ACHN (cell line): ENCODE data around the gene RPLP1.

Experiments used
- DNase-seq: peaks from one replicate; pipeline ENCODE4 v3.0.0-alpha.2; 2015
- in situ Hi-C: cut with HindIII; loops from 2 replicates; pipeline ENCODE4 v1.10.0; 2017; ENCODE audit warnings: low sequenced_read_pairs, low pct_ligation_motif_present, low pct_unique_long_range_greater_than_20kb

RPLP1 gene

DNA sequence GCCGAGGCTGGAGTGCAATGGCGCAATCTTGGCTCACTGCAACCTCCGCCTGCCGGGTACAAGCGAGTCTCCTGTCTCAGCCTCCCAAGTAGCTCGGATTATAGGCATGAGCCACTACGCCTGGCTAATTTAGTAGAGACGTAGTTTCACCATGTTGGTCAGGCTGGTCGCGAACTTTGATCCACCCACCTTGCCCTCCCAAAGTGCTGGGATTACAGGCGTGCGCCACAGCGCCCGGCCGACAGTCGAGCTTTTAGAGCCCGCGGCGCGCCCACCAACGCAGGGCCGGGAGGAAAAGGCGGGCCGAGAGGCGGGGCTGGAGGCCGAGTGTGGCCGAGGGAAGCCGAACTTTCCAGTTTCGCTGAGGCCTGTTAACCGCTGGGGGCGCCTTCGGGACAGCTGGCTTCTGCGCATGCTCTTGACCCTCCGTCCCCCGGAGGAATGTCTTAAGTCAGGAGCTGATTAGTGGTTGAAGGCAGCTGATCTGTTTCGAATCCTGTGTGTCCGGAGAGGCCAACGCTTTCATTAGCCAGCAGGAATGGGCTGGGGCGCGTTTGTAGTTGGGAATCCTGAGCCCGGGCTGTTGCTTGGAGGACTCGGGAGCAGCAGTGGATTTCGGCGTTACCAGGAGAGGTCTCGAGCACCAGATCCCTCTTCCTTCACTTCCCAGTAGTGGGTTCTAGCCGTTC is 10.0 kb downstream of the RPLP1 start:
- in situ Hi-C loops, result no loop called here

DNA sequence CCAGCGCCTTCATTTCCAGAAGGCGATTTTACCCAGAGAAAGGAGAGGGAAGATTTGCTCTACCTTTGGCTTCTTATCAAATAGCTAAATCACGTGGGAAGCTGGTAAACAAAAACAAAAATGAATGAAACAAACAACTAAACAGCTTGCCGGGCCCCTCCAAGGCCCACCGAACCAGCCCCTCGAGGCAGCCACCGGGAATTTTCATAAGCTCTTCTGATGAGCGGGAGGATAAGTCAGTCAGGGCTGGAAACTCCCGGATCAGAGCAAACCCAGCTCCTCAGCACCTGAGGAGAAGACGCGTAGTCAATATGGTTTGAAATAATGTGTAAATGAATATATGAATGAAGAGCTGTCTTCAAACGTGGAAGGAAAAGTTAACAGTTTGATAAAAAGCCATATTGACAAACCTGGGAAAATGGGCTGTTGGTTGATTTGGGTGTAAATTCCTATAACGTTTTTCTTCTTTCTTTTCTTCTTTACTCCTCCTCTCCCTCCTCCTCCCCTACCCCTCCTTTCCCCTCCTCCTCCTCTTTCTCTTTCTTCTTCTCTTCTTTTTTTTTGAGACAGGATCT is 10.7 kb downstream of the RPLP1 start:
- peak; percentile 28 for DNase-seq

More for the DNA sequence above, 10.0 kb downstream of the RPLP1 start:
- peak; percentile 96 for DNase-seq

DNA sequence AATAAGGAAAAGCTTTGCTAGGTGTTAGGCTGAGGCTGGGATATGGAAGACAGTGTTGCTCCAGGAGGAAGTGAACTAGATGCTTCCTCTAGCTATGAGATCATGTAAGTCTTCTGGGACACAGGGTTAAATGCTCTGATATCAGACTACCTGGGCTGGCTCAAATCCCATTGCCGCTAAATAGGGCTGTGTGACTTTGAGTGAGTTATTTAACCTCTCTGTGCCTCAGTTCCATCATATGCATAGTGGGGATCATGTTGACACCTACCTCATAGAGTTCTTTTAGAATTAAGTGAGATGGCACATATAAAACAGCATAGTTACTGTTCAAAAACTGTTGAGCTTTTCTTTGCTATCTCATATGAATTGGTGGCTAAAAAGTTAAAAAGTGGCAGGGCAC is 12.6 kb downstream of the RPLP1 start:
- no peak for DNase-seq
- in situ Hi-C loops, result no loop called here

More for the DNA sequence above, 10.7 kb downstream of the RPLP1 start:
- in situ Hi-C loops, result no loop called here

DNA sequence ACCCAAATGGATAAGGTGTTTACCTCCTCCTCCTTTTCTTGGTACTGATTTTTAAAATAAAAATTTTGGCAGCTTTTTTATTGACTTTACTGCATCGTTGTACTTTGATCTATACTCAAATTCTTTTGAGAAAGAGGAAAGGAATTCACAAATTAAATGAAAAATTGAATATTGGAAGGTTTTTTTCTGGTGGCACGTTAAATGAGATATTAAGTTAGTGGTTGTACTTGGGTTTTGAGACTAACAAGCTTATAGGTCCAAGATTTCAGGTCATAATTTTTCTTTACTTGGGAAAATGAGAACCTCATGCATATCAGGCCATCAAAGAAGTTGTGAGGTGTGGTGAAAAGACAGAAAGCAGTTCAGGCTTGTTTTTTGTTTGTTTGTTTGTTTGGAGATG is 14.1 kb downstream of the RPLP1 start:
- no peak for DNase-seq
- in situ Hi-C loops, result no loop called here

DNA sequence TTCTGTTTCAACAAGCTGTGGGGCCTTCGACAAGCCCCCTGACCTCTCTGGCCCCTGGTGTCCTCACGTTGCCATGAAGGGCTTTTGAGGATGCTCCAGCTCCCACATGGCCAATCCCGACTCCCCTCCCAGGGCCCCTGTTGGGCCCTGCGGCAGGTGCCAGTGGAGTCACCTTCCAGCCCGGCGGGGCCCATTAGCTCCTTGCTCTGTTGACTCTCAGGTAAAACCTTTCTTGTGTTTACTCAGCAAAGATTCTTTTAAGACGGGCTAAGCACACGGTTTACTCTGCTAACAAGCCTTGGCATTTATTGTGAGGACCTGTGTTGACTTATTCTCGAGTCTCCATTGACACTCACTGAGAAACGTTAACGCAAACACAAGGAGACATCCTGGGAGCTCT is 15.0 kb downstream of the RPLP1 start:
- in situ Hi-C loops, result no loop called here

DNA sequence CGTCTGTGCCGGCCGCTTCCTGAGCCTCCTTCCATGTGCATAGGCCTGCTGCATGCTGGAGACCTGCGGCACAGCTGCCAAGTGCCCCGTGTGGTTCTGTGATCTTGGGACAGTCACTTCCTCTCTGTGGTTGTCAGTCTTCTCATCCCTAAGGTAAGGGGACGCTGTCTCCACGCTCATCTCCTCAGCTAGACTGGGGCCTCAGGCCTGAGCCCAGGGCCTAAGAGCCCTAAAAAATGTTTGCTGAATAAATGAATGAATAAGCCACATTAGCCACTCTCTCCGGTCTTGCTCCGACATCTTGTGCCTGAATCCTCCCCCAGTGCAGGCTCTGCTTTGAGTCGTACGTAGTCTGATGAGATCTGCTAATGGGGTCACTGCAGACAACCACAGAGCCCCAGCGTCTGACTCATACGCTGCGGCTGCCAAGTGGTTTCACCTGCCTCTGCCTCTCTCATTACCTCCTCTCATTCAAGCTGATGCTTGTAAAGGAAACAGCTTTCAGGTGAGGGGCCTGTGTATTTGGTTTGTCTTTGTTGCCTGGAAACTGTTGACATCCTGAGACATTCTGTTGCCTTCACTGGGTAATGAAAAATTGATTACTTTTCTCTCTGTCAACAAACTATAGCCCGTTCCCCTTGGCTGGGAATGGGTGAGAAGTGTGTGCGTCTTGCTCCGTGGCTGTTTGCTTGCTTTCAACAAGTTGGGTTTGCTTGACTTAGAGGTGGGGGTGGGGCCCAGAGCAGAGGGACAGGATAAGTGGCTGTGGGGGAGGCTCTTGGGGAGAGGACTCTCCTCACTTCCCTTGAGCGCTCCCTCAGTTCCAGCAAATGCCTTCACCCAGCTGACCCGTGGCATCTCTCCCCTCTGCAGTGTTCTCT is 15.9 kb downstream of the RPLP1 start:
- DNase-seq, result peak; percentile 81
- in situ Hi-C loops, result no loop called here

More for the DNA sequence above, 15.0 kb downstream of the RPLP1 start:
- no peak for DNase-seq

DNA sequence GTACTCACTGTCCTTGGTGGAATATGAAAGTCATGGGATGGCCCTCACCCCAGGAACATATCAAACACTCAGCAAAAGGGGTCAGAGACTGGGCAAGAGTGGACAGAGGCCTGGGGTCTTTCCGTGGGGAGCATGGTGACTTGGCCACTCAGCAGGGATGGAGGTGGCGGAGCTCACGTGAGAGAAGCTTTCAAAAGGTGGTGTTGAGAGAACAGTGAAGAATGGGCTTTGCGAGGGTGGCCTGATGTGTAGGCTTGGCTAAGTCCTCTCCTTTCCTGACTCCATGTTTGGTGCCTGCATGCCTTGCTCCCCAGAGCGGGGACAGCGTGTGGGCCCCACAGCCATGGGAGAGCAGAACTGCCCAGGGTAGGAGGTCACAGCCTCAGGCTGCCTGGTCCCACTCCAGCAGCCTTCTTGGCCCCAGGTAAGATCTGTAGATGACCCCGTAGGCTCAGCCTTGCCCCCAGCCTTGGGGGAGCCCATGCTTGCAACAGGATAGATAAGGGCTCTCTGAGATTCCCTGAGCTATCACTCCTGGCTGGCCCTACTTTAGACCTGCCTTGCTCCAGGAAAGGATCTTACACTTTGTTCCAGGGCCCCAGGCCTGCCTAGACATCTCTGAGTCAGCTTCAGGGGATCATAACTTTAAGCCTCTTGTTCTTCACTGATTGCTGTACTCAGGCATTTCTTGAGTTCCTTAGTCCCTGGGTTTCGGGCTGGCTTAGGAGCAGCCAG is 17.0 kb downstream of the RPLP1 start:
- in situ Hi-C loops, result no loop called here

DNA sequence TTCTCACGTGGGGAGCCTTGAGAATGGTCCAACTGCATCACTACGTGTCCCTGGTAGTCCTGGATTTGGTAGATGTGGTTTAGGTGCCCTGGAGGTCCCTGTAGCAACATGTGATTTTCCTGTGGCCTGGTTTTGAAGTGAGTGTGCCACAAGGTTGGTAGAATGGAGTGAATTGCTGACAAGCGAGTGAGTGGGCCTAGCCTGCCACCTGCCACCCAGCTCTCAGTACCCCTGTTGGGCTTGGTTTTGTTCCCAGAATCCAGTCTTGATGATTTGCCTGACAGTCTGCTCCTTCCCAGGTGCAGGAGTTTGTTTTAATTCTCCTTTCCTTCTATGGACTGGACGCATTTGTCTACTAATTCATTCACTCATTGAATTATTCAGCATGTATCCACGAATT is 19.4 kb downstream of the RPLP1 start:
- in situ Hi-C loops, result no loop called here
- no peak for DNase-seq

More for the DNA sequence above, 17.0 kb downstream of the RPLP1 start:
- DNase-seq, result no peak

DNA sequence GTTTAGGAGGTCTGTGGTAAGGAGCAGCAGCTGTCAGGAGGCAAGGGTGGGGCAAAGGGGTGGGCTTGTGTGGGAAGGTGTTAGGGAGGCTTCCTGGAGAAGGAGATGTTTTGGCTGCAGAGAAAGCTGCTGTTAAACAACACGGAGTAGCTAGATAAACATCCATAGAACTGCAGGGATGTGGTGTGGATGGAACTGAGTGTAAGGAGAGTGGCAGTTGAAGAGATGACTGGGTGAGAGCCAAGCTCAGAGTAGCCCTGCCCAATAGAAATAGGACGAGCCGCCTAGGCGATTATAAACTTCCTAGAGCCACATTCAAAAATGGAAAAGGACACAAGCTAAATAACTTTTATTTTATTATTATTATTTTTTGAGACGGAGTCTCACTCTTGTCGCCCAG is 19.9 kb downstream of the RPLP1 start:
- DNase-seq, result no peak
- in situ Hi-C loops, result no loop called here

DNA sequence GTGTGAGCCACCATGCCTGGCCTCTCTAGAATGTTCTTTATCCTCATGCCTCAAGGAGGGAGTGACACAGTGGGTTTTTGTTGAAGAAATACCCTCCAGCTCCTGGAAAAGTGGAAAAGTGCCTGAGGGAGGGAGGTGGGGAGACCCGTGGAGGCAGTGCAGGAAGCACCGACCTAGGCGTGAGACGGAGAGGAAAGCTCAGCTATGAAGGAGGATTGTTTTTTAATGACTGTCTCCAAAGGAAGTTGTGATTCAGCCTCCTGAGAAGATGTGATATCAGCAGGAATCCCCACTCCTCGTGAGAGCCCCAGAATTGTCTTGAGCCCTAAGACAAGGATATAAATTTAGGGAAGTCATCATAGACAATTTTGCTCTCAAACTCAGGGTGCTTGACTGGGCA is 21.7 kb downstream of the RPLP1 start:
- in situ Hi-C loops, result no loop called here
- no peak for DNase-seq

DNA sequence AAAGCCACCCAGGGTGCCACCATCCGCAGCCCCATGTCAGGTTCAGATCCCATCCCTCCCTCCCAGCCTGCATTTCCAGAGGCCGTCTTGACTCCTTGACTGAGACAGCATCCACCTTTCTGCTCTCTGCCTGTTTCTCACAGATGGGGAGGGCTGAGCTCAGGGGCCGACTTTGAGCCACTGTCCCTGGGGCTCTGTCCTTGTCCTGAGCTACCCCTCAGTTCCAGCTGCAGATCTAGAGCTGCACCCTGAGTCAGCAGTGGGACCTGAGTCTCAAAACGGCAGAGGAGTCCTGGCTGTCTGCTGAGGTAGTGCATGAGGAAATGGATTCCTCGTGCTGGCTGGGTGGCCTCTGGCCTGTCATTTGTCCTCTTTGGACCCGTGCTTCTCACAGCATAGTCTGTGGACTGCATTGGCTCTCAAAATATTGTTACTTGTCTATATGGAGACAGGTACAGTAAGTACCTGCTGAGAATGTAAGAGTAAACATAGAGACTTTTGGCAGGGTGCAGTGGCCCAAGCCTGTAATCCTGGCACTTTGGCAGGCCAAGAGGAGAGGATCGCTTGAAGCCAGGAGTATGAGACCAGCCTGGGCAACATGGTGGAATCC is 22.3 kb downstream of the RPLP1 start:
- peak; percentile 26 for DNase-seq

DNA sequence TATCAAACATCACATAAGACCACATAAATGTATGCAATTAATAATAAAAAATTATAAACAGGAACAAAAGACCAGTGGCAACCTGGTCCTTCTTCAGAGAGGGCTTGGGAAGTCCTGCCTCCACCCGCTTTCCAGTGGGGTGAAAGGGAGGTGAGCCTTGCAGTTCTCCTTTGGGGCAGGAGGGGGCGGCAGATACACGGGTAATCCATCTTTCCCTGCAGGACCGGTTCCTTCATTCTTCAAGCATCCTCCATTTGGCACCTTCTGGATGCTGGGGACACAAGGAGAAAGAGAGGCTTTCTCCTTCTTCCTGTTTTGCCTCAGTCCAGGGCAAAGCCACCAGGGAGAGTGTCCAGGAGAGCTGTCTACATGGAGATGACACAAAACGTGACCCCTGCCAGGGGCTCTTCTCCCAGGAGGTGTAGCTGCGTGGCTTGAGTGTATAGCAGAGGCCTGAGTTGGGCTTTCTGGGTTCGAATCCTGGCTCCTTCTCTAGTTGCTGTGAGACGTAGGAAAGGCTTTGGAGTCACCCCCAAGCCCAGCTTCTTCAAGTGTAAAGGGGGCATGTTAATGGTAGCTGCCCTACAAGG is 23.2 kb downstream of the RPLP1 start:
- in situ Hi-C loops, result no loop called here

More for the DNA sequence above, 22.3 kb downstream of the RPLP1 start:
- in situ Hi-C loops, result no loop called here

DNA sequence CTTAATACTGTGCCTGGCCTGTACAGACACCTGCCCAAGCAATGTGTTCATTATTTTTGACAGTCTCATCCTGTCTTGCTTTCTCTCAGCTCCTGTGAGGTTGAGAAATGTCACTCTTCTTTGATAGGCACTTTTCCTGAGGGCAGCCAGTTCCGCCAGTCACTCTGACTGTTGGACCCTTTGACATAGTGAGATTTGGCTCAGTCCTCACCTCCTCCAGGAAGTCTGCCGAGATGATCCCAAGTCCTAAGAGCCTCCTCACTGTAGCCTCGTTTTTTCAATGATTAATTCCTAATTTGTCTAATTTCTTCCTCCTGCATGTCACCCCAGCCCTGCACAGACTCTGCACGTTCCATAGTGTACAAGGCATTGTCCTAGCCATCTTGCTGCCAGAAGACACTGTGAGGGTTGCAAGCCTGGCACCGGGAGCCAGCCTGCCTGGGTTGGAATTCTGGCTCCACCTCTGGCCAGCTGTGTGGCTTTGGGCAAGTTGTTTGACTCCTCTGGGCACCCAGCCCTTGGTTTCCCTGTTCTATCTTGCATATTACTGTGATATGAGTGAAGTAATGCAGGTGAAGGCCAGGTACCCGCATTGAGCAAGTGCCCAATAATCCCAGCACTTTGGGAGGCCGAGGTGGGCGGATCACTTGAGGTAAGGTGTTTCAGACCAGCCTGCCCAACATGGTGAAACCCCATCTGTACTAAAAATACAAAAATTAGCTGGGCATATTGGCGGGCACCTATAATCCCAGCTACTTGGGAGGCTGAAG is 24.3 kb downstream of the RPLP1 start:
- in situ Hi-C loops, result no loop called here
- no peak for DNase-seq

More for the DNA sequence above, 23.2 kb downstream of the RPLP1 start:
- peak; percentile 68 for DNase-seq

DNA sequence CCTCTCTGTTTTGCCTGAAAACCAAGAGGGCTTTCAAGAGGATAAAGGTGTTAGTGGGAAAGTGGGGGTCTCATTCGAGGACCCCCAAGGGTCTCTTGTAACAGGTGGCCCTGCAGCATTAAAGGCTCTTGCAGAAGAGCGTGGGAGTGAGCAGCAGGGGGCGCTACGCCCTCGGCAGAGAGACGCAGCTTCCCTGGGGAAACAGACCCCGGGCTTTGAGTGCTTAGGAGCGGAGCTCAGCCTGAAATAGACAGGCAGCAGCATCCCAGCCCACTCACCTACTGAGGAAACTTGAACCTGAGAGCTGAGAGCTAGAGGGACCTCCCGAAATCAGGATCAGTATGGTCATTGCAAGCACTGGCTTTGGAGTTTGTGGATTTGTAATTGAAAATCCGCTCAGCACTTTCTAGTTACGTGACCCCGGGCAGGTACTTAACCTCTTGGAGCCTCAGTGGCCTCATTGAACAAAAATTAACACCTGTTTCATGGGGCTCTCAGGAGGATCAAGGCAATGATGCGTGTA is 25.7 kb downstream of the RPLP1 start:
- in situ Hi-C loops, result no loop called here
- peak; percentile 27 for DNase-seq

DNA sequence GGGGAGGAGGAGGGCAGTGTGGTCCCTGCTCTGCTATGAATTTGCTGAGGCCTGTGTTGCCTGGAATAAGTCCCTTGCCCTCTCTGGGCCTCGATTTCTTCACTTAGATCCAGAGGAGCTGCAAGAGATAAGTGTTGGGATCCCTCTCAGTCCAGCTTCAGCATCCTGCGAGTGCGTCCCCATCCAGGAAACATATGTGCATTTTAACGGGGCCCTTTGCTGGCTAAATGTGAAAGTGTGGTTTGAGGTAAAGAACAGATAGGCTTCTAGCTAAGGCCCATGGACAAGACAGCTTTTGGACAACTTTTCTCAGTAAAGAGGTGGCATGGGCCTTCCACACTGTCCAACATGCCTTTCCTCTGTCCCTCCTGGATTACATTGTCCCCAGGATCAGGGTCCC is 26.5 kb downstream of the RPLP1 start:
- DNase-seq, result no peak
- in situ Hi-C loops, result no loop called here

DNA sequence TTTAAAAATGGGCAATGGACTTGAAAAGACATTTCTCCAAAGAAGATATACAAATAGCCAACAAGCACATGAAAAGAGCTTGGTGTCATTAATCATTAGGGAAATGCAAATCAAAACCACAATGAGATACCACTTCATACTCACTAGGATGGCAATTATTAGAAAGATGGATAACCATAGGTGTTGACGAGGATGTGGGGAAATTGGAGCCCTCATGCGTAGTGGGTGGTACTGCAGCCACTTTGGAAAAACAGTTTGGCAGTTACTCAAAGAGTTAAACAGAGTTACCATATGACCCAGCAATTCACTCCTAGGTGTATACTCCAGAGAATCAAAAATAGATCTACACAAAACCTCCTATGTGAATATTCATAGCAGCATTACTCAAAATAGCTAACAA is 27.4 kb downstream of the RPLP1 start:
- in situ Hi-C loops, result no loop called here
- no peak for DNase-seq

DNA sequence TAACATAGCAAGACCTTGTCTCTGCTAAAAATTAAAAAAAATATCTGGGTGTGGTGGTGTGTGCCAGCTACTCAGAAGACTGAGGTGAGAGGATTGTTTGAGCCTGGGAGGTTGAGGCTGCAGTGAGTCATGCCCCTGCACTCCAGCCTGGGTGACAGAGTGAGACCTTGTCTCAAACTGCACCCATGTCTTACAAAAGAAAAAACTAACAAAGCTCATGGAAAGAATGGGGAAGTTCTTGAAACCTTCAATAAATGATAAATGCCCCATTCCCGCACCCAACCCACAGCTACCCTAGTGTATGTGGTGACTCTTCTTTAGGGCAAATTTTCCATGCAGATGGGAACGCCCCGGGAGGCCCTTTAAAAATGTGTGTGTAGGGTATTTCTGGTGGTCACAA is 28.3 kb downstream of the RPLP1 start:
- DNase-seq, result no peak
- in situ Hi-C loops, result no loop called here
